WI38 (cell line): ENCODE data around the gene RC3H2.
"Not testable (repeated sequence)": the region's sequence is repeated elsewhere in the genome, so short reads cannot be mapped to it uniquely, and the experiment has no call there.

Source experiments
- H3K4me3 ChIP-seq: 2 replicates; pipeline ENCODE4 v1.5.1; 2011; ENCODE audit warnings: low read depth, mild to moderate bottlenecking, control low read depth, low read length
- CTCF ChIP-seq: IDR thresholded peaks from 2 replicates; pipeline ENCODE4 v1.5.1; 2012; ENCODE audit warnings: low read depth, mild to moderate bottlenecking, control low read depth, low read length

The RC3H2 gene

DNA sequence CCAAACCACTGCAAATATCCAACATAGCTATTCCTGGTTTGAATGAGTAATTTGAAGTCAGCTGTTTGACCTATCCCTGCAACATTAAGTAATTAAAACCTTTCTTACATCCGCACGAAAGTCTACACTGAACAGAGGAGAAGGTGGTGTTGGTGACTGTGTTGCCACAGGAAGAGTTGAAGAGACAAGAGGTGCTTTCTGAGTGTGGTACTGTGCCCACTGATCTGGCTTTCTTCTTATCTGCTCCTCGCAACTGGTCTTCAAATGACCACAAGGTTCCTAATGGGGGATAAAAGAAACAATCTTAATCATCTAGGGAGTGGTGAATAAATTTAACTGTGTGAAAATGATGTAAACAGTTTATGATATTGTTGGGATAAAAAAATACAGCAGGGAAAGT is 47.3 kb downstream of the RC3H2 start:
- TF ChIP-seq CTCF, result no peak
- H3K4me3 ChIP-seq, result no peak overlapping the region

GRCh38 chr9:122852085-122852786 is 52.9 kb downstream of the RC3H2 start:
- not testable (repeated sequence) for H3K4me3 ChIP-seq

- no peak for TF ChIP-seq CTCF
- no peak overlapping the region for H3K4me3 ChIP-seq
These were observed 56.8 kb downstream of the RC3H2 start for GRCh38 chr9:122848256-122848943.

DNA sequence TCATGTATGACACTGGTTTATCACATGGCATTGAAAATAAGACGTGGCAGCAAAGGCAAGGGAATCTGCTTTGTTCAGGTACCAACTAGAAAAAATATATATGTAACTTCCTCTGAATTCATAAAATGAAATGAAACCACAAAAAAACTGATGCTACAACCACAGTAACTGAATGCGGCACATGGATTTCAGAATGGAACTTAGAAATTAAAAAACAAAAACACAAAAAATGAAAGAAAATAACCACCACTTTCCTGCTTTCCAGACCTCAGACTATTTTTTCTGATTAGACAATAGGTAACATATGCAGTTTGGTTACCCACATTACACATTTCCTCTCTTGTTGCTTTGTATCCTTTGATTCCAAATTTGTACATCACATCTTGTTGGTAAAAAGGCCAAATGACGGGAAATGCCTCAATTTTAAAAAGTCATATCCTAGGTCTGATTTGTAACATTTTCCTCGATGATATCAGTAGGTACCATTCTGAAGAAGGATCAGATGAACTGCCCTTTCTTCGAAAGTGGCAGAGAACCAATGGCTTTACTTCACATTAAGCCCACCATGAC is 58.7 kb downstream of the RC3H2 start:
- no peak for TF ChIP-seq CTCF
- H3K4me3 ChIP-seq, result no peak overlapping the region

- no peak overlapping the region for H3K4me3 ChIP-seq
- no peak for TF ChIP-seq CTCF
These were observed 60.0 kb downstream of the RC3H2 start for GRCh38 chr9:122845116-122845515.

DNA sequence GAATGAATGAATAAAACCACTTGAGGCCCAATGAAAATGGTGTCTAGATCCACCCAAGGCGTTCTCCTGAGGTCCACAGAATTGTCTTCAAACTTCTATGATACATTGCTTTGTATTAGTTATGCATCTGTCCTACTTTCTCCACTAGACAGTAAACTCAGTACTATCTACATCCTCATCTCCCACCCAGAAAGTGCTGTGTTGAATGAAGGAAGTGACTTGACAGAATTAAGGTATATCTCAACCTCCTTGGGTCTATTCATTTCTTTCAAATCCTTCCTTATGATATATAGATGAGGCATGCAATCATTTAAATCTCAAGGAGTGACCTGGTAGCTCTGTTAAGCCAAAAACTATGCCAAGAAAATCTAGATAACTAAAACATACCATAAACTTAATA is 61.0 kb downstream of the RC3H2 start:
- no peak for TF ChIP-seq CTCF
- no peak overlapping the region for H3K4me3 ChIP-seq

DNA sequence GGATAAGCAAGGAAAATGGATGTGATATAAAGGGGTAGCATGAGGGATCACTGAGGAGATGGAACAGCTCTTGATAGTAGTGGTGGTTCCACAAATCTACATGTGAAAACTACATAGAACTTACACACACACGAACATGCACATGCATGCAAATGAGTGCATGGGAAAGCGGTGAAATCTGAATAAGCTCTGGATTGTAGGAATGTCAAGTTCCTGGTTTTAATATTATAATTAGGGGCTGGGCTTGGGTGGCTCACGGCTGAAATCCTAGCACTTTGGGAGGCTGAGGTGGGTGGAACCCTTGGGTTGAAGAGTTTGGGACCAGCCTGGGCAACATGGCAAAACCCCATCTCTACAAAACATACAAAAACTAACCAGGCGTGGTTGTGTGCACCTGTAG is 63.7 kb downstream of the RC3H2 start:
- no peak for TF ChIP-seq CTCF
- no peak overlapping the region for H3K4me3 ChIP-seq

DNA sequence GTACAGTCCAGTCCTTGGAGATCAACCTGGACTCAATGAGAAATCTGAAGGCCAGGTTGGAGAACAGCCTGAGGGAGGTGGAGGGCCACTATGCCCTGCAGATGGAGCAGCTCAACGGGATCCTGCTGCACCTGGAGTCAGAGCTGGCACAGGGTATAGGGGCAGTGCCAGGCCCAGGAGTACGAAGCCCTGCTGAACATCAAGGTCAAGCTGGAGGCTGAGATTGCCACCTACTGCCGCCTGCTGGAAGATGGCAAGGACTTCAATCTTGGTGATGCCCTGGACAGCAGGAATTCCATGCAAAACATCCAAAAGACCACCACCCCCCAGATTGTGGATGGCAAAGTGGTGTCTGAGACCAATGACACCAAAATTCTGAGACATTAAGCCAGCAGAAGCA is 66.7 kb downstream of the RC3H2 start:
- H3K4me3 ChIP-seq, result not testable (repeated sequence)
